Measurements from ENCODE around the gene SLC43A2. TPM values are rescaled to one million over a fixed set of nuclear protein-coding genes. Genes with fewer than 3 reads are reported as not detected.

Gene SLC43A2
- total and polyA plus RNA-seq, 2 of the 13 experiments (the other 11 are each of a cell fraction or from before 2014, with no cell fraction given) = 7.3 to 20.0 TPM

DNA sequence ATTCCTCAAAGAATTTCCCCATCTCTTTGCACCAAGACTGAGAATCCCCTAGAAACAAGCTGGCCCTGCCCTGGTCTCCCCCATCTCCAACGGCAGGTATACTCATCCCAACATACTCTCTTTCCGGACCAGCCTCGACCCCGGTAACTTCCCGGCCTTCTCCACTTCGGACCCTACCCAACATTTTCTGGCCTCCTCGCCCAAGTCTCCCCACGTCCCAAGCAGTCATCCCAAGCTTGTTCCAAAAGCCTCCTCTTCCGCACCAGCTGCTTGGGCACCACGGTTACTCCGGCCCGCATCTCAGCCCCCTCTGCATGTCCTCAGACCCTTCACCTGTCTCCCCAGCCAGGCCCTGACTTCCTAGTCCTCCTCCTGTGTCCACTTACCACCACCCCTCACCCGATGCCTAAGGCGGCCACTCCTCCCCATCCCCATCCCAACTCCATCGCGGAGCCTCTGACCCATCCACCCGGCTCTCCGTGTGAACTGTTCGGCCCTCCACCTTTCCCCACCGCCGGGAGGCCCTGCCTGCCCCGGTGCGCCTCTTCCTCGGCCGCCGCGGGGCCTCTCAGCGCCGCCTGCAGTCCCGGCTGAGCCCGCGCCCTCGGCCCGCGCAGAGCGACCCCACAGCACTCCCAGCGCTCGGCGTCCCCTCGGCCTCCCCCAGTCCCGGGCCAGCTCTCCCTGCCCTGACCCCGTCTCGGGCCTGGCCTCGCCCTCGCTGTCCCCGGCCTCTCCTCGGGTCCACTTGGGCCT, 67.0 kb downstream of the SLC43A2 start (continued):
- TF ChIP-seq, protein P1, sequence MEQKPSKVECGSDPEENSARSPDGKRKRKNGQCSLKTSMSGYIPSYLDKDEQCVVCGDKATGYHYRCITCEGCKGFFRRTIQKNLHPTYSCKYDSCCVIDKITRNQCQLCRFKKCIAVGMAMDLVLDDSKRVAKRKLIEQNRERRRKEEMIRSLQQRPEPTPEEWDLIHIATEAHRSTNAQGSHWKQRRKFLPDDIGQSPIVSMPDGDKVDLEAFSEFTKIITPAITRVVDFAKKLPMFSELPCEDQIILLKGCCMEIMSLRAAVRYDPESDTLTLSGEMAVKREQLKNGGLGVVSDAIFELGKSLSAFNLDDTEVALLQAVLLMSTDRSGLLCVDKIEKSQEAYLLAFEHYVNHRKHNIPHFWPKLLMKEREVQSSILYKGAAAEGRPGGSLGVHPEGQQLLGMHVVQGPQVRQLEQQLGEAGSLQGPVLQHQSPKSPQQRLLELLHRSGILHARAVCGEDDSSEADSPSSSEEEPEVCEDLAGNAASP (CRISPR knock-in tag; IDR thresholded peaks at IDR 0.05; ENCODE audit: borderline replicate concordance) = no peak
- TF ChIP-seq GMEB1 (CRISPR knock-in tag; IDR thresholded peaks at IDR 0.05; ENCODE audit: borderline replicate concordance) (peak; percentile 53; the same call in 1 of the 2 replicates), PHF8 (CRISPR knock-in tag; IDR thresholded peaks at IDR 0.05) (peak; percentile 53), POLR2A (IDR thresholded peaks at IDR 0.05; ENCODE audit: insufficient read depth in 1 of 2, low read depth in 2 of 2, low read length in 2 of 2) (no peak), ELF1 (CRISPR knock-in tag; IDR thresholded peaks at IDR 0.05) (no peak), ZNF777 (CRISPR knock-in tag; IDR thresholded peaks at IDR 0.05) (peak; percentile 28; the same call in 1 of the 2 replicates), ZFX (CRISPR knock-in tag; IDR thresholded peaks at IDR 0.05; ENCODE audit: low read depth) (peak; percentile 82), ZKSCAN1 (IDR thresholded peaks at IDR 0.05; ENCODE audit: low read length) (no peak), NR2F6 (IDR thresholded peaks at IDR 0.05) (no peak), NR2F6 (CRISPR knock-in tag; IDR thresholded peaks at IDR 0.05) (no peak), BCL6 (CRISPR knock-in tag; IDR thresholded peaks at IDR 0.05) (no peak), HNRNPK (IDR thresholded peaks at IDR 0.05; ENCODE audit: low read depth, low read length, poor library complexity, severe bottlenecking) (peak; percentile 60)
- TF ChIP-seq, protein P2, sequence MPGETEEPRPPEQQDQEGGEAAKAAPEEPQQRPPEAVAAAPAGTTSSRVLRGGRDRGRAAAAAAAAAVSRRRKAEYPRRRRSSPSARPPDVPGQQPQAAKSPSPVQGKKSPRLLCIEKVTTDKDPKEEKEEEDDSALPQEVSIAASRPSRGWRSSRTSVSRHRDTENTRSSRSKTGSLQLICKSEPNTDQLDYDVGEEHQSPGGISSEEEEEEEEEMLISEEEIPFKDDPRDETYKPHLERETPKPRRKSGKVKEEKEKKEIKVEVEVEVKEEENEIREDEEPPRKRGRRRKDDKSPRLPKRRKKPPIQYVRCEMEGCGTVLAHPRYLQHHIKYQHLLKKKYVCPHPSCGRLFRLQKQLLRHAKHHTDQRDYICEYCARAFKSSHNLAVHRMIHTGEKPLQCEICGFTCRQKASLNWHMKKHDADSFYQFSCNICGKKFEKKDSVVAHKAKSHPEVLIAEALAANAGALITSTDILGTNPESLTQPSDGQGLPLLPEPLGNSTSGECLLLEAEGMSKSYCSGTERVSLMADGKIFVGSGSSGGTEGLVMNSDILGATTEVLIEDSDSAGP (CRISPR knock-in tag; IDR thresholded peaks at IDR 0.05; ENCODE audit: borderline replicate concordance) = peak; percentile 9; the same call in 1 of the 2 replicates
- TF ChIP-seq, protein P3, sequence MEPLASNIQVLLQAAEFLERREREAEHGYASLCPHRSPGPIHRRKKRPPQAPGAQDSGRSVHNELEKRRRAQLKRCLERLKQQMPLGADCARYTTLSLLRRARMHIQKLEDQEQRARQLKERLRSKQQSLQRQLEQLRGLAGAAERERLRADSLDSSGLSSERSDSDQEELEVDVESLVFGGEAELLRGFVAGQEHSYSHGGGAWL (CRISPR knock-in tag; IDR thresholded peaks at IDR 0.05) = peak; percentile 18; the same call in 1 of the 2 replicates
- TF ChIP-seq, protein P4, sequence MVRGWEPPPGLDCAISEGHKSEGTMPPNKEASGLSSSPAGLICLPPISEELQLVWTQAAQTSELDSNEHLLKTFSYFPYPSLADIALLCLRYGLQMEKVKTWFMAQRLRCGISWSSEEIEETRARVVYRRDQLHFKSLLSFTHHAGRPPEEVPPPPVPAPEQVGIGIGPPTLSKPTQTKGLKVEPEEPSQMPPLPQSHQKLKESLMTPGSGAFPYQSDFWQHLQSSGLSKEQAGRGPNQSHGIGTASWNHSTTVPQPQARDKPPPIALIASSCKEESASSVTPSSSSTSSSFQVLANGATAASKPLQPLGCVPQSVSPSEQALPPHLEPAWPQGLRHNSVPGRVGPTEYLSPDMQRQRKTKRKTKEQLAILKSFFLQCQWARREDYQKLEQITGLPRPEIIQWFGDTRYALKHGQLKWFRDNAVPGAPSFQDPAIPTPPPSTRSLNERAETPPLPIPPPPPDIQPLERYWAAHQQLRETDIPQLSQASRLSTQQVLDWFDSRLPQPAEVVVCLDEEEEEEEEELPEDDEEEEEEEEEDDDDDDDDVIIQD (CRISPR knock-in tag; IDR thresholded peaks at IDR 0.05; ENCODE audit: low read depth) = no peak
- TF ChIP-seq, protein P5, sequence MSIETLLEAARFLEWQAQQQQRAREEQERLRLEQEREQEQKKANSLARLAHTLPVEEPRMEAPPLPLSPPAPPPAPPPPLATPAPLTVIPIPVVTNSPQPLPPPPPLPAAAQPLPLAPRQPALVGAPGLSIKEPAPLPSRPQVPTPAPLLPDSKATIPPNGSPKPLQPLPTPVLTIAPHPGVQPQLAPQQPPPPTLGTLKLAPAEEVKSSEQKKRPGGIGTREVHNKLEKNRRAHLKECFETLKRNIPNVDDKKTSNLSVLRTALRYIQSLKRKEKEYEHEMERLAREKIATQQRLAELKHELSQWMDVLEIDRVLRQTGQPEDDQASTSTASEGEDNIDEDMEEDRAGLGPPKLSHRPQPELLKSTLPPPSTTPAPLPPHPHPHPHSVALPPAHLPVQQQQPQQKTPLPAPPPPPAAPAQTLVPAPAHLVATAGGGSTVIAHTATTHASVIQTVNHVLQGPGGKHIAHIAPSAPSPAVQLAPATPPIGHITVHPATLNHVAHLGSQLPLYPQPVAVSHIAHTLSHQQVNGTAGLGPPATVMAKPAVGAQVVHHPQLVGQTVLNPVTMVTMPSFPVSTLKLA (IDR thresholded peaks at IDR 0.05) = no peak

Data from HepG2 (cell line).